NCI-H2107 treated with DMSO at 0.1 percent for 48 hours (cell line): Measurements from ENCODE around the gene ETS2.
"Not testable (repeated sequence)": the region's sequence is repeated elsewhere in the genome, so short reads cannot be mapped to it uniquely, and the experiment has no call there.

ENCODE experiments used
- DNase-seq: peaks from one replicate; lab custom pipeline; 2025; ENCODE audit not compliant: unreplicated experiment; lab: John Stamatoyannopoulos, UW

ETS2 gene

DNA sequence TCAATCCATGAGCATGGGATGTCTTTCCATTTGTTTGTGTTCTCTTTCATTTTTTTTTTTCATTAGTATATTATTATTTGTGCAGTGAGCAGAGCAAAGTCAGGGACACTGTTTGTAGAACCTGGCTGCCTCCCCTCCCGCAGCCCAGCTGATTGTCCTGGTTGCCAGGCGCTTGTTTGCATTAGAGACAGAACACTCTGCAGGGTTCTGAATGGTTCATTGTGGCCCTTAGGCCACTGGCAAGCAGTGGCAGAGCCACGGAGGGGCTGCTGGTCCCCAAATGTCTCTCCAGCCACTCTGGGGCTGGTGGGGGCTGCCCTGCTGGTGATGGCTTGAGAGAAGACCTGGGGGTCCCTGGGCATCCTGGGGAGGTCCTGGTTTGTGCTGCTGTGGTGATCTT is 29.0 kb downstream of the ETS2 start:
- no peak for DNase-seq

DNA sequence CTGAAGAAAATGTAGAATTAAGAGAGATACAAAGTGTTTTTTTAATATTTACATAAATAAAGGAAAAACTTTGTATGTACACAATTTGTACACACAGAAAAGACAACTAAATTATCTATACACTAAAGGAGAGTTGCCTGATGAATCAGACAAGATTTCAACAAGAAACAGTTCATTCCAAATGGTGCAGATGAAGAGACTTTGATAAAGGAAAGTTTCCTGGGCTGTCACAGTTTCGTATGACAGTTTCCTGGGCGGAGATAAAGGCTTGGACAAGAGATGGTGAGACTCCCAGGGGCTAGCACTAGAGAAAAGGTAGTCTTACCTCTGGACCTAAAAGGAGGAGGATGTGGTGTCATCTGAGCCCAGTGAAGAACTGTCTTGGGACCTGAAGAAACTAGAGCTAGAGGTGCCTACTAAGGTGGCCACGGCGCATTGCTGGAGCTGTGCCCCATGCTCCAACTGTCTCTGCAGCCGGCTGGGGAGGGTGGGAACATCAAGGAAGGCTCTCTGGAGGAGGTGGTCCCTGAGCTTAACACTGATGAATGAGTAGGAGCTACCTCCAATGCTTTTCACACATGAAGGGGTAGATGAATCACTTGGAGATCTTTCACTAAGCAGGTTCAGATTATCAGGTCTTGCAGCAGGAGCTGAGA is 32.2 kb downstream of the ETS2 start:
- no peak for DNase-seq

DNA sequence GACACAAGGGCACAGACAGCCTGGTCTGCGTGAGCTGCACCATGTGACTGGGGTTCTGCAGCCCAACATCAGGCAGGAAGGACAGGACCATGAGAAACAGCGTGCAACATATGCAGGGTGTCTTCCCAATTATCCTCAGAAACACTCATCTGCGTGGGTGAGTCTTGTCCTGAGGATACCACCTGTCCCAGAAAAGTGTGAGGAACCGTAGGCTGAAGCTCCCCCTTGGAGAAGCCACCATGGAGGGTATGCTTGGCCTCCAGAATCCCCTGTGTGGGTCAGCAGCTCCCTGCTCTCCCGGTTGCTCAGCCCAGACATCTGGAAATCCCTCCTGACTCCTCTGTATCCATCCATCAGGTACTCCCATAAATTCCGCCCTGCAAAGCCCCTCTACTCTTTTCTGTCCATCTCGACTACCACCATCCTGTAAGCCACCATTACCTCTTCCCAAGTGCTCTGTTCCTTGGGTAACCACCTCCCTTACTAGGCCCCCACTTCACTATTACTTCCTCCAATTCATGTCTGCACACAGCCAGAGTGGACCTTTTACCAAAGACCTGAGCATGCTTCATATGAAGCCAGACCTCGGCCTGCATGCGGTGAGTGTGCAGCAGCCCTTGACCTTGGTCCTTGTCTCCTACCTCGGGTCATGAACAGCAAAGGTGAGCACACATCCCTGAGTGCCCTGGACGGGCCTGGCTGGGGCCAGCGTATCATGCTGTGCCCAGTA is 33.0 kb downstream of the ETS2 start:
- DNase-seq: no peak

DNA sequence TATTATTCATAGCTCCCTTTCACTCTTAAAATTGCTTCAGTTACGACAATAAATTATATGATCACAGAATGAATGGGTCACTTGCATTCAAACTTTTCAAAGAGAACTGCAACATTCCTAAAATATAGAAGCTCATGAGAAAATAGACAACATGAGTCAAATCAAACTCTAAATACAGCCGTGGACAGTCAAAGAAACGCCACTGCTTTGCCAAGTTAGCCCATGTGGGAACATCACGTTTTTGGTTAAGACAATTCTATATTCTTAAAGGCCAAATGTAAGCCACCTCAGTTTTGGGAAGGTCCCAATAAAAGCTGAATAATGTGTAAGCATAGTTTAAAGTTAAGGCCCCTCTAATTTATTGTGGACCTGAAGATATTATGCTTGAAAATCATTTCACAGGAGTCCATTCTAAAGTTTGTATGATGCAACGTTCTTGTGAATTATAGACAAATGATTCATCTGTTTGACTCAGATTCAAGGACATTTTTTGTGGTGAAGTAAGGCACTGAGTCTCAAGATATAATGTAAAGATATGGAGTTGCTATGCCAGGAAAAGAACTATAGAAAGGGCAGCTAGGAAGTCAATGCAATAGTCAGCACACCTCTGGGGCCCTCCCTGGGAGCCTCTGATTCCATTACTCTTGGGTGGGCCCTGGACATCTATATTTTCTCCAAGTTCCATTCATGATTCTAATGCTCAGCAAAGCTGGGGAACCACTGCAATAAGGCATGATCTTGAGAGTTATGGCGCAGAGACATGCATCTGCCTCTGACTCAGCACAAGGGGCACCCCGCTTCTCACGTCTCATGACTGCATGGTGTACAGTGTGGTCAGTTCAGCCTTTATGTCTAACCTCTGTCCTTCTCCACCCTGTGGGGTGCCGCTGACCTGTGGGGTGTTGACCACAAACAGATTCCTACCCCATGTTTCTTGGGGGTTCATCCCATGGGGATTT is 33.9 kb downstream of the ETS2 start:
- DNase-seq: no peak

DNA sequence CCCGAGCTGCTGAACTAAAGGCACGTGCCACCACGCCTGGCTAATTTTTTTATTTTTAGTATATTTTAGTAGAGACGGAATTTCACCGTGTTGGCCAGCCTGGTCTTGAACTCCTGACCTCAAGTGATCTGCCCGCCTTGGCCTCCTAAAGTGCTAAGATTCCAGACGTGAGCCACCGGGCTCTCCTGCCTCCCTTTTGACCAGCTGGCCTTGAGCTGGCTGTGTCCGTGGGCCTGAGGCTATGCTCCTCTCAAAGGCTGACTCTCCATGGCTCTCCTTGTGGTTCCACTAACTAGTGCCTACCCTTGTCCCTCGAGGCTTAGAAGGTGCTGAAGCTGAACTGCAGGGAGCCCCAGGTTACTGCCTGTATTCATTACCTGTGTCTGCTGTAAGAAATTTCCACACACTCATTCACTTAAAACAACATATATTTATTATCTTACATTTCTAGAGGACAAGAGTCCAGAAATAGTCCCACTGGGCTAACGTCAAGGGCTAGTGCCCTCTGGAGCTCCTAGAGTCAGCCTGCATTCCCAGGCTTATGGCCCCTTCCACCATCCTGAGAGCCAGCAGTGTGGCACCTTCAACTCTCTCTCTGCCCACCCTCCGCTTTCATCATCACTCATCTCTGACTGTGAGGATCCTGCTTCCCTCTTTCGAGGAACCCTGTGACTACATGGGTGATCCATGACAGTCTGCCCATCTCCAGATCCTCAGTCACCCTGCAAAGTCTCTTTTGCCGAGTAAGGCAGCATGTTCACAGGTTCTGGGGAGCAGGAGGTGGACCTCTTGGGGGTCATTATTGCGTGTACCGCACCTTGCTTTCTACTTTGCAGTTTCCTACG is 34.9 kb downstream of the ETS2 start:
- DNase-seq: no peak

DNA sequence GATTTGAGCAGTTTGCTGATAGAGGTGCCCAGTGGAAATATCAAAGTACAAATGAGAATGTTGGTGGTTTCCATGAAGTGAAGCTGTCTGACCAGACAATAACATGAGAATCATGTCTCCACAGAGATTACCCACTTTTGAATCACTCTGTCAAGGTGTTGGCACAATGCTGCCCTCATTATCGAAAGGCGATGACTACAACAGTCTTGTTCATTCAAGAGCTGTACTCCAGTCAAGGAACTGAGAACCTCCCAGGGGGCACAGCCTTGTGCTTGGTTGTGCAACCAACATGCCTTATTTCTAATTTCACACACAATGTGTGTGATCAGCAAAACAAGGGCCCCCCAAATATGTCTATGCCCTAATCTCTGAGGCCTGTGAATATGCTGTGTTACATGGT is 35.7 kb downstream of the ETS2 start:
- no peak for DNase-seq

DNA sequence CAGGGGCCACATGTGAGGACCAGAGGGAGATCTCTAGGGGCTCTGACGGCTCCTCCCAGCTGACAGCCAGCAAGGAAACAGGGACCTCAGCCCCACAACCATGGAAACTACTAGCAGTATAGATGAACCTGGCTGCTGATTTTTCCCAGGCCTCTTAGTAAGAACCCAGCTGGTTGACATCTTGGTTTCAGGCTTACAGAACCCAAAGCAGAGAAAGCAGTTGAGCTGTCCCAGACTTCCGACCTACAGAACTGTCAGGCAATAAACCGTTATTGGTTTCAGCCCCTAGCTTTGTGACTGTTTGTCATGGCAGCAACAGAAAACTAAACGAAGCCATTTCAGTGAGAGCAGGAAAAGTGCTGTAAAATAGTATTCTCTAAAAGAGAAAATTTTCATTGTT is 36.4 kb downstream of the ETS2 start:
- no peak for DNase-seq

DNA sequence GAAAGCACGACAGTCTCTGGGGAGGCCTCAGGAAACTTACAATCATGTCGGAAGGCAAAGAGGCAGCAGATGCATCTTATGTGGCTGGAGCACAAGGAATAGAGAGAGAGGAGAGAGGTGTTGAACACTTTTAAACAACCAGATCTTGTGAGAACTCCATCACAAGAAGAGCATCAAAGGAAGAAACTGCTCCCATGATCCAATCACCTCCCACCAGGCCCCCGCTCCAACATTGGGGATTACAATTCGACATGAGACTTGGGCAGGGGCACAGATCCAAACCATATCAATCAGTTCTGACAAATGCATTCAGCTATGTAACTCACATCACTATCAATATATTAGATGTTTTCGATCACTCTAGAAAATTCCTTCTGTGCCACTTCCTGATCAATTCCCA is 37.6 kb downstream of the ETS2 start:
- DNase-seq: no peak

DNA sequence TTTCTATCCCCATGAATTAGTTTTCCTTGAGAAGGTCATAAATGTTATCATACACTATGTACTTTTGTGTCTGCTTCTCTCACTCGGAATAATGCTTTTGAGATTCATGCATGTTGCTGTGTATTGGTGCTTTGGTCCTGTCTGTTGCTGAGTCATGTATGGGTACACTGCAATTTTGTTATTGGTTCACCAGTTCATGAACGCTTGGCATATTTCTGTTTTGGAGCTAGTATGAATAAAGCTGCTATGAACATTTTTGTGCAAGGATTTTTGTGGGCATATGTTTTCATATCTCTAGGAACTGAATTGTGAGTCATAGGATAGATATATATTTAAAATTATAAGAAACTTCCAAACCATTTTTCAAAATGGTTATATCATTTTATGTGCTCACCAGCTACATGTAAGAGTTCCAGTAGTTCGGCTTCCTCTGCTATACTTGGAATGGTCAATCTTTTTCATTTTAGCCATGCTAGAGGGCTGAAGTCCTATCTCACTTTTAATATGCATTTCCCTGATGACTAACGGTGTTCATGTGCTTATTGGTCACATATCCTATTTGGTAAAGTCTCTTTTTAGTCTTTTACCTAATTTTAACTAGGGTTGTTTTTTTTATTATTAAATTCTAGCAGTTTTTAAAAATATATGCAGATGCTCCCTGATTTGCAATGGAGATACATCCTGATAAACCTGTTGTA is 38.2 kb downstream of the ETS2 start:
- no peak for DNase-seq

DNA sequence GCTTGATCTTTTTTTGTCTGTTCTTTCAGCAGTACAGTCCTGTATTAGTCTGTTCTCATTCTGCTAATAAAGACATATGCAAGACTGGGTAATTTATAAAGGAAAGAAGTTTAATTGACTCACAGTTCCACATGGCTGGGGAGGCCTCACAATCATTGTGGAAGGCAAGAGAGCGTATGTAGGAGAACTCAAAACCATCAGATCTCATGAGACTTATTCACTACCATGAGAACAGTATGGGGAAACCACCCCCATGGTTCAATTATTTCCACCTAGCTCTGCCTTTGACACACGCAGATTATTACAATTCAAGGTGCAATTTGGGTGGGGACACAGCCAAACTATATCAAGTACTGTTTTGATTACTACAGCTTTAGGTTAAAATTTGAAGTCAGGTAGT is 39.6 kb downstream of the ETS2 start:
- DNase-seq: not testable (repeated sequence)

DNA sequence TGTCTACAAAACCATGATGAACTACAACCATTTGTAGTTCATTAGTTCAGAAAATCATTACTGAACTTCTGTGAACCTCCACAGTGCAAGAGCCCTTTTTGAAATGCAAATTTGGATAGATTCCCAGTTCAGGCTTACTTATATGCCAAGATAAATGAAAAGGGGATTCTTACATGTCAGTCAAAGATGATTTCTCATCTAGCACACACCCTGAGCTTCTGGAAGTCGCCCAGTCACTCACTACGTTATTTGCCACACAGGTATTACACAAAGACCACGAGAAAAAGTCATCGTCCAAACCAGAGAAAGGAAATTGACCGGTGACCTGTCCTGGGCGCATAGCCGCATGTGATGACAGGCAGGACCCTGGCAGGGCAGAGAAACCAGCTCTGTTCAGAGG is 41.8 kb downstream of the ETS2 start:
- DNase-seq: no peak

DNA sequence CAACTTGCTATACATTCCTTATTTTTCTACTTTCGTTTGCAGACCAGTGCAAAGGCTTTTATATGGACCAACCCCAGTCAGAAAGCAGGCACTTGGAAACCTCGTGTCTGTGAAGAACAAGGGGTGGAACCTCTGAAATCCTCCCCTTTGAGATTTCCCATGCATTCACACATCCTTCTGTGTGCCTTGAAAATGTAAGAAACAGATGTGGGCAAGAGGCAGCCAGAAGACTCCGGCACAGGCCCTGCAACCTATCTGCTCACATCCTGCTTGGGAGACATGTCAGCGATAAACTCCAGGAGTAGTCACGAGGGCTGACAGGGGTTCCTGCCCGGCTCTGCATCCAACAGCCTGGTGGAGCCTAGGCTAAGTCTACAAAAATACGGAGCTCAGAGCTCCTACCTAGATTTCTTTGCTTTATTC is 42.5 kb downstream of the ETS2 start:
- DNase-seq: no peak

DNA sequence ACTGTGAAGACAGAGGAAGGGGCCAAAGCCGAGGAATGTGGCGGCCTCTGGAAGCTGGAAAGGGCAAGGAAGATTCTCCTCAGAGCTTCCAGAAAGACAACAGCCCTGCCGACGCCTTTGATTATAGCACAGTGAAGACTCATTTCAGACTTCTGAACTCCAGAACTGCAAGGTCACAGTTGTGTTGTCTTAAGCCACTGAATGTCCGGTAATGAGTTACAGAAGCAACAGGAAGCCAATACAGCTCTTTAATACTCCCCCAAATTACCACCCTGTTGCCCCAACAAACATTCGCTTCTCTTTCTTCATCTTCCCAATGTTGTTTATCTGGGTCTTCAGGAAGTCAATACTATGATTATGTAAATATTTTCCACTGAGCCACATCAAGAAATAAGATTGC is 44.0 kb downstream of the ETS2 start:
- DNase-seq: no peak

DNA sequence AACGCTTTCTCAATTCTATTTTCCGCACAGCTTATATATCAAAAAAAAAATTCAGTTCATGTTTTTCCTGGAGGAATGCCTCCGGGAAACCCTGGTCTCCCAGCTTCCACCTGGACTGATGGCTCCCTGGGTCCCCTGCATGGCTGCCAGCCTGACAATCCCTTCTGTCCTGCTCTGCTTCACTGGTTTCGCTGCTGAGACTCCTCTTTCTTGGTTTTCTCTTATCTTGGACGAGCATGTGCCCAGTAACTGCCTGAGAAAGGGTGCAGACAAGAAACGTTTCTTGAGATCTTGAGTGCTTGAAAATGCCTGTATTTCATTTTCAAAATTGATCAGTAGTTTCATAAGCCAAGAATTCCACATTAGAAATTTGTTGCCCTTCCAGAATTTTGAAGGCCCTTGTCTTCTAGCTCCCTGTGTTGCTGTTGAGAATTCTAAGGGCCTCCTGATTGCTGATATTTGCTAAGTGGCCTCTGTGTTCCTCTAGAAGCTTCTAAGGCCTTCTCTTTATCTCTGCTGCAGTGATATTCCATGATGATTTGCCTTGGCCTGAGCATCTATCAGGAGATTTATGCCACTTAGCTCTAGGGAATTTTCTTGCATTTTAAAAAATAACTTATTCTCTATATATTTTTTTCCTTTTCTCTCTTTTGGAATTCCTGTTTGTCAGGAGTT is 44.7 kb downstream of the ETS2 start:
- no peak for DNase-seq

DNA sequence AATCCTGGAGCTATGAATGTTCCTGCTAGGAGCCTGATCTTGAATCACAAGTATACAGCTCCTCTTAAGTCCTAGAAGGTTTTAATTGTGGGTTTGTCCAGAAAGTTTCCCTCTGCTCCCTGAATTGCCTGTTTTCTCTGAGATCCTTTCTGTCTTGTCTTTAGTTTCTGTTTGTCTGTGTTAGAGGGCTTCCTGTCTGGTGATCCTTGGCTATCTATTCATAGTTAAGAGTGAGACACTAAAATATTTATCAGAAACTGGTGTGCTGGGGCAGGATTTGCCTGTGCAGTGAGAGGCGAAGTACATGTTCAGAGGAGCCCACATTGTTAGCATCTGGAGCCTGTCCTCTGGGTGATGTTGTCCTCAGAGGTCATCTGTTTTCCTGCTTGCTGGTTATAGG is 45.4 kb downstream of the ETS2 start:
- DNase-seq: no peak

DNA sequence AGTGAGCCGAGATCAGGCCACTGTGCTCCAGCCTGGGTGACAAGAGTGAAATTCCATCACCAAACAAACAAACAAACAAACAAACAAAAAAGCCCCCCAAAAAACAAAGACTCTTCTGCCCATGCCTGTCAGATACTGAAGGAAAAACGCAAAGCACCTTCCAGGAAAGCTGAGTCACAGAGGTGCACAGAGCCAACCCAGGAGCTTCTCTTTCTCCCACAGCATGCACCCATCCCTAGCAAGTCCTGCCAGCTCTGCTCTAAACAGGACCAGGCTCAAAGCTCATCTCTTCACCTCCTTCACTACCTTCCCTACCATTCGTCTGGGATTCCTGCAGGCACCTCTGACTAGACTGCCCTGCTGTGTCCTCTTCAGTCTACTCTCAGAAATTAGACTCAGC is 46.5 kb downstream of the ETS2 start:
- no peak for DNase-seq

DNA sequence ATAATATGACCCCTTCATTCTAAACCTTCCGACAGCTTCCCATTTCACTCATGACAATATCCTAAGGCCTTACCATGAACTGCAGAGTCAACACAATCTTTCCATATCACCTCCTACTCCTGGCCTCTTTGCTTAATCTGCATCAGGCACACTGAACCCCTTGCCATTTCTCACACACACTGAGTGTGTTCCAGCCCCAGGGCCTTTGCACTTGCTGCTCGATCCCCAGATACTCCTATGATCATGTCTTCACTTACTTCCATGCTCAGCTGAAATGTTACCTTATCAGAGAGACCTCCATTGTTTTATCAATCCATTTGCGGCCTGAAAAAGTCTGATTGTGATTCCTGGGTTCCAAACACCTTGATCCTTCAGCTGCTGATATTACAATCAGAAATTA is 47.0 kb downstream of the ETS2 start:
- no peak for DNase-seq

DNA sequence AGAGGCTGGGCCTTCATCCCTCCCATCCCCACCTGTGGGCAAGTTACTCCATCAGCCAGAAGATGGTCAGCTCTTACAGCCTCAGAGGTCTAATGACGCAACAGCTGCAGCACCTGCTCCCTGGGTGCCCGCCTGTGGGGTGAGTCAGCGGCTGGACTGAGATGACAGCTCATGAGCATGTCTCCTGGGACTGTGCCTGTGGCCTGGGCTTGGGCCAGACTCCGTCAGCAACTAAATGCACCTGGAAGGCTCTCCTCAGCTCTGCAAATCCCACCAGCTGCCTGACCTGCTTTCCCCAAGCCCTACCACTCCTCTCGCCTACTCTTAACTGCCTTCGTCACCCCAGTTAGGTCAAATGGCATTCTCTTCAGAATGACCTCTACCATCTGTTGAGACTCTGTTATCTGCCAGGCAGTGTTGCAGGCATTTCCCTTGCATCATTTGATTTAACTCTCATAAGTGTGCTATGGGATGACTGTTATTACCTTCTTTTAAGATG is 47.7 kb downstream of the ETS2 start:
- DNase-seq: peak; percentile 97

DNA sequence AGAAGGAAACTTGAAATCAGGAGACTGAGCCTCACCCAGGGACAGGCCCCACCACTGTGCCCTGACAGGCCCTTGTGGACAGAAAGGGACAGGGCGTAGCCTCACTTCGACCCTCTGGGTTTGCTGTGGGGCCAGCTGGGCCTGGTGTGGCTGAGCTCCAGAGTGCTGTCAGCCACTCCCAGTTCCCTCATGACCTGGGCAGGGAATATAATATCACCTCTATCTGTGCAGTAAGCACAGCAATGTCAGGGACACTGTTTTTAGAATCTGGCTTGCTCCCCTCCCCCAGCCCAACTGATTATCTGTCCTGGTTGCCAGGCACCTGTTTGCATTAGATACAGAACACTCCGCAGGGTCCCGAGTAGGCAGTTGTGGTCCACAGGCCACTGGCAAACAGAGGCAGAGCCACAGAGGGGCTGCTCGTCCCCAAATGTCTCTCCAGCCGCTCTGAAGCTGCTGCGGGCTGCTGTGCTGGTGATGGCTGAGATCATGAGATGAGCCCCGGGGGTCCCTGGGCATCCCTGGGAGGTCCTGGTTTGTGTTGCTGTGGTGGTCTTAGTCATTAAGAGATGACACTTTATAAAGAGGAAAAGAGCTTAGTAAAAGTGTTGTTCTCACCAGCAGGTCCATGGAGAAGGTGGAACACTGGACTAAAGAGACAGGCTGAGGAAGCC is 51.6 kb downstream of the ETS2 start:
- DNase-seq: no peak
